Measurements from ENCODE around the gene ARHGEF26. TPM values are rescaled to one million over a fixed set of nuclear protein-coding genes. Genes with fewer than 3 reads are reported as not detected.

The ARHGEF26 gene
- total RNA-seq, 1 experiment from 2014 or later = 7.4 TPM

DNA sequence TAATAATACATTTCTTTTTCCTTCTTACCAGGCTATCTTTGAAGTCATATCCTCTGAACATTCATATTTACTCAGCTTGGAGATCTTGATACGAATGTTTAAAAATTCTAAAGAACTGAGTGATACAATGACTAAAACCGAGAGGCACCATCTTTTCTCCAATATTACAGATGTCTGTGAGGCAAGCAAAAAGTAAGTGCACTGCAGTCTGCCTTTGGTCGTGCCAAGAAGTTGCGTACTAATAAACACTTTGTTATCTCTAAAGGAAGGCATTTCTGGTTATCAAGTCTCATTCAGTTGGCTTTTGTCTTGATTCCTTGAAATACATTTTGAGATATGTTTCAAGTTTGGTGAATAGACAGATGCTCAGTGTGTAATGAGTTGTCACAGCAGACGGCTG is 31.6 kb downstream of the ARHGEF26 start:
- DNase-seq (ENCODE audit: low spot score) = no peak

DNA sequence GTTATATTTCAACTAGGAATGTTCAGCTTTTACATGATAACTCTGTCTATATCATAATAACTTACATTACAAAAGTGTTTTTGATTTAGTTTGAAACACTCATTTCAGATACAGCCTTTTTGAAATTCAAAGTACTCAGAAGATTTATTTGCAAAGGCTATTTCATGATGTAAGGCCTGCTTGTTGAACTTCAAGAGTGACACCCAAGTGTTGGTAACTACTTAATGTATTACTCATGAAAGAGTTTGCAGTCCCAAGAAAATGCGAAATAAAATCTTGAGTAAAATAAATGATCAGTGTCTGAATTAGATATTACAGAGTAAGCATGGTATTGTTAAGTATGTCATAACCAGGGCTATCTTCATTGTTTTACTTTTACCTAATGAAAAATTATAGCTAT is 35.3 kb downstream of the ARHGEF26 start:
- no peak for DNase-seq (ENCODE audit: low spot score)

DNA sequence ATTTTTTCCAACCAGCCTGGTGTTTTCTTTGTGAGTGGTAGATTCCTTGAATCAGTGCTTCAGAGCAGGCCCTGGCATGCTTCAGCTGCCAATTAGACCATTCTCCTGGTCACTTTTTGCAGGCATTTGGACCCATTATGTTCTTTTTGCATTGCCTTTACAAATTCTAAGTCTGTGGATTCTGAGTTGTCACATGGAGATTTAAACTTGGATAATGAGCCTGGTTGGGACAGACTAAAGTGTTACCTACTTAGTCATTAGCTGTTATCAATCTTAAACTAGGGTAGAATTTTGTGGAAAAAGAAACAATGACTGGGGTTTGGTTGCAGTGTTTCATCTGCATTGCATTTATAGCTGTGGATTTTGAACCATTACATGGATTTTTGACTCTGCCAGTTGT is 40.6 kb downstream of the ARHGEF26 start:
- no peak for DNase-seq (ENCODE audit: low spot score)

DNA sequence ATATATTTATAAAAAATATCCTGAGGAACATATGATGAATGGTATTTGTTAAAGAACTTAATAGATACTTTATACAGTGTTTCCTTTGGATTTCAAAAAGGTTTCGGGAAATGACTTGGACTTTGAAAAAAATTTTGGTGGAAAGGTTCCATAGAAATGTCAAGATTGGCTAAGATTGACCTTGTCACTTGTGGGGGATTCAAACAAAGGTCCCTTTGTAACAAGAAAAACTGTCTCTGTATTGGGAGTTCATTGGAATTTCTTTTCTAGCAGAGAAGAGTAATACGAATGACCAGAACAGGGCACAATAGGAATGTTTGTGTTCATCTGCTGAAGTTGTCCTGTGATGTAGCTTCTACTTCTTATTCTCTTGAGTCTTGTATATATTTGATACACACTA is 43.2 kb downstream of the ARHGEF26 start:
- no peak for DNase-seq (ENCODE audit: low spot score)

DNA sequence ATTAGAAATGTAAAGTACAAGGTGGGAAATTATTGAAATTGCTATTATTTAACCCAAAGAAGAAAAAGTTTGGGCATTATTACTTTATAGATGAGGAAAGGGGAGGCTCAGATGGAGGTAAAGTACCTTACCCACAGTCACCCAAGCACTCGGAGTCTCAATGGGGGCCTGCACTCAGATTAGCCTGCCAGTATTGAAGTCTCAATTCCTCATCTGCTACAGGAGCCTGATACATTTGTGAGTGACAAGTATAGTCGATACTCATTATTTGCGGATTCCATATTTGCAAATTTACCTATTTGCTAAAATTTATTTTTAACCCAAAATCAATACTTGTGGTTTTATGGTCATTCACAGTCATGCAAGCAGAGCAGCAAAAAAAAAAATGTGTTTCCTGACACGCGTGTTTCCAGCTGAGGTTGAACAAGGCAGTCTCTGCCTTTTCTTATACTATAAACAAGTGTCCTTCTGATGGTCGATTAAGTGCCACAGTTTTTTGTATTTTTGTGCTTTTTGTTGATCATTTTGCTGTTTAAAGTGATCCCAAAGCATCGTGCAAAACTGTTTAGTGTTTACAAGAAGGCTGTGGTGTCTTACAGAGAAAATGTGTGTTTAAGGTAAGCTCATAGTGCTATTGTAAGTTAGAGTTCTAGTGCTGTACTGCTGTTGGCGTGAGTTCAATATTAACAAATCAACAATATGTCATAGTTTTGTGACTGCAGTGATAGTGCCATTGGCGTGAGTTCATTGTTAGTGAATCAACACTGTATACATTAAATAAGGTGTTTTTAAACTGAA is 48.0 kb downstream of the ARHGEF26 start:
- DNase-seq (ENCODE audit: low spot score) = no peak

DNA sequence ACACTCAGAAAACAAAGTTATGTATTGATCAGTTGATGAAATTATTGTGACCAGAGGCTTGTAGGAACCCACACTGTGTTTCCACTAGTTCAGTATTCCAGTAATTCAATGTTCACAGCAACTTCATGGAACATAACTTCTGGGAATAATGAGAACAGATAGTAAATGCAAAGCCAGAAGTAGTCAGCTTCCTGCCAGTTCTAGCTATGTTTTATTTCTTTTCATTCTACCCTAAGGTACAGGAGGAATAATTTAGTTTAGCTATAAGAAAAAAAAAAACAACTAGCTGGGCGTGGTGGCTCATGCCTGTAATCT is 48.6 kb downstream of the ARHGEF26 start:
- DNase-seq (ENCODE audit: low spot score) = no peak

DNA sequence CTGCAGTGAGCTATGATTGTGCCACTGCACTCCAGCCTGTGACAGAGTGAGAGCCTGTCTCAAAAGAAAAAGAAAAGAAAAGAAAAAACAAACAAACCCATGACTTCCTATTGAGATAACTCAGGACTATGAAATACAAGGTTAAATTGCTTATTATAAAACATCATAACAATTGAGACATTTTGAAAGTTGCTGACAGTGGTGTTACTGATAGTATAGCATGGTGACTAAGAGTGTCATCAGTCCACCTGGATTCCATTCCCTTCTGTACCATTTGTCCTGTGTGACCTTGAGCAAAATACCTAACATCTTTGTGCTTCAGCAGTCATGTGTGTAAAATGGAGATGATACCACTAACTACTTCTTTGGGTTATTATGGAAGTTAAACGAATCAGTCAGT is 49.1 kb downstream of the ARHGEF26 start:
- no peak for DNase-seq (ENCODE audit: low spot score)

DNA sequence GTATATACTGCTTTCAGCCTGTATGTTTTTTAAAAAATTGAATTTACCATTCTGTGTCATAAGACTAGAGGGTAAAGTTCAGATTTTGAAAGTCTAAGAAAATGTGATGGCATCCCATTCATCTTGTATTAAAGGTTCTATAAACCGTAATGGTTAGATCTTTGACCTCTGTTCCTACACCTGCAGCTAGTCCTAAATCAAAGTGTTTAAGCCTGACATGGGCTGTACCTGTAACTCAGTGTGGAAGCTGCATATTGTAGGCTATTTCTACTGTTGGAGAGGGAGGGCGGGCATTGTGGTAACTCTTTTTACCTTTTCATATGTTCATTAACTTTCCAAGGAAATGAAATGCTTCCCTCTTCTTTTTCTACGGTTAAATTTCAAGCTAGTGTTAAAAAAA is 53.9 kb downstream of the ARHGEF26 start:
- no peak for DNase-seq (ENCODE audit: low spot score)

DNA sequence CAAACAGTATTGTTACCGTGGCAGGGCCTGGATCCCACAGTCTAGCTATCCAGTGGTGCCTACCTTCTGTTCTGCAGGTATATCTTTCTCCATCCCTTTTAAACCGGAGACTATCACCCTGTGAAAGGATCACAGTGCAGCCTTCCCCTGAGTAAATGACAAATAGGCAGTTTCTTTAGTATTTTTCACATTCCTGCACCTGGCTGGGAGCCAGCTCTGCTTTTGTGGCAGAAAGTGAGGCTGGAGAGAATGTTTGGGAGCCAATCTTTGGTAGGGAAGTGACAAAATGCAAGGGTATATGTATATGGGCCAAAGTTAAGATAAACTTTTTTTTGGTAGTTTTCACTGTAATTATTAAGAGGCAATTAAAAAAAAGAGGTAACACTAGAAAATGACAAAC is 54.8 kb downstream of the ARHGEF26 start:
- no peak for DNase-seq (ENCODE audit: low spot score)

DNA sequence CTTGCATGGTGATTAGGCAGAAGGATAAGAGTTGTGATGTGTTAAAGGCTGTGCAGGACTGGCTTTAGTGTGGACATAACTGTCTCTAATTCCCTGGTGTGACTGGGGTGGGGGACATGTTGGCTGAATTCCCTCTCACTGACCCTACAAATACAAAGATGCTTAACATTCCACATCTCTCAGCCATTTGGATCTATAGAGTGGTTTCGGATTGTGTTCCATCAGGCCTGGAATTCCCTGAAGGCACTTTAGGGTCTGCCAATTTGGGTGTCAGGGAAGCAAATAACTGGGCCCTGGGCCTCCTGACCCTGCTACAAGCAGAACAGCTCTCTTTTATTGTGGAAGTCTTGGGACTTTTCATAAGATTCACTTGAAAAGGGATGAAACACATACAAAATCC is 56.2 kb downstream of the ARHGEF26 start:
- no peak for DNase-seq (ENCODE audit: low spot score)

DNA sequence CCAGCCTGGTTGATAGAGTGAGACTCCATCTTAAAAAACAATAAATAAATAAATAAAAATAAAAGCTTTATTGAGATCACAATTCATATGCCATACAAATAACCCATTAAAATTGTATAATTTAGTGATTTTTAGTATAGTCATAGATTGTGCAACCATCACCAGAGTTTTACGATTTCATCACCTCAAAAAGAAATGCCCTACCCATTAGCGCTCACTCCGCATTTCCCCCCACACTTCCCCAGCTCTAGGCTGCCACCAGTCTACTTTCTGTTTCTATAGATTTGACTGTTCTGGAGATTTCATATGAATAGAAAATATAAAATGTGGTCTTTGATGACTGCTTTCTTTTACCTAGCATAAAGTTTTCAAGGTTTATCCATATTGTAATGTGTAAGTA is 57.0 kb downstream of the ARHGEF26 start:
- no peak for DNase-seq (ENCODE audit: low spot score)

DNA sequence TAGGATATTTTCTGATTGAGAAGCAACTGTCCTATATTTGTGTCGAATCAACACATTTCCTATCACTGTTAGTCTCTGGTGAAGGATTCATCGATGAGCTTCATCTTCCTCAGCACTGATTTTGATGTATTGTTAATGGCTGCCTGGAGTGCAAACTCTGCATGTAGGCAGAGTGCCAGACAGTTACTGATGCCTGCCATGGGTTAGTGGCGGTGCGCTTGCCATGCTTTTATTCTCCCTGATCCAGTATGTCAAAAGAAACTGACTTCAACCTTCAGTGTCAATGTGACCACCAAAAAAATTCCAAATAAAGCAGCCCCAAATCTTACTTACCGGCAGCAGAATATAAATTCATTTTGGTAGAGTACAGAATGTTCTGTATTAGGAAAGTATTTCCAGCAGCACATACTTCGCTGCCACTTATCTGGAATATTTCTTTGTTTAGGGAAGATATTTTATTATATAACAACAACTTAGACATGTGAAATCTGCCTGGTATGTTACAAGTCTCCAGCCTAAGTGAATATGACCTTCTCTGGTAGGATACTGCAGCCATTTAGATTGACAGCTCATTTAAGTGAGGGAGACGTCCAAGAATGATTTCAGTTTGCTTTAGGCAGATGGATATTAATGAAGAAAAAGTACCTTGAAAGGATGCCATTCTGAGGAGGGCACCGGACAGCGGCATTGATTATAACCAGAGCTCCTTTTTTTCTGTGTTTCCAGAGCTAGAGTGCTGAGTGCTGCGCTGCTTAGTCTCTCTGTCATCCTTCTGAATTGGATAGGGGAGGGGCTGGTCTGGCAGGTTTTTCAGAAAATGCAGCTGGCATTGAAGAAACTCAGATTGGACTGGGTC is 59.9 kb downstream of the ARHGEF26 start:
- DNase-seq (ENCODE audit: low spot score) = no peak

DNA sequence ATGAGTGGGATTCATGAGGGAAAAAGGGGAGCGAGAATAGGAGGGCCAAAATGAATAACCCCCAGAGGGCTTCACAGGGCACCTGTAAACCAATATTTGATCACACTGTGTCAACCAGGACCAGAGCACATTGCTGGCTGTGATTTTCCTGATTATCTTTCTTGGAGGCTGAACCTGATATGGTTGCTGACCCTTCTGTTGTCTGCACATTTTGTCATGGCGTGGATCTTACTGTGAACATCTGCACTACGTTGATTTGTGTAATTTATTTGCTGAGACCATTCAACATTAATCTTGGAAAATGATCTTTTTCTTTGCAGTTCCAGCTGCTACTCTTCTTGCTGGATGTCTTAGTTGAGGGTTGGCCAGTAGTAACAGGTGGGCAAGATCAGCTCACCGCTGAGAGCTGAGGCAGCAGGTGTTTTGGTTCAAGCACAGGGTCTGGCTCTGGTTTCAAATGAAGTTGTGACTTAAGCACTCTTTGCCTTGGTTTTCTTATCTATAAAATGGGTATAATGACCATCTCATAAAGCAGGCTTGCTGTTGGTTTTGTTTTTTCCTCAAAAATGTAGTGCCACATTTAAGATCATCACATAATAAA is 61.2 kb downstream of the ARHGEF26 start:
- no peak for DNase-seq (ENCODE audit: low spot score)

DNA sequence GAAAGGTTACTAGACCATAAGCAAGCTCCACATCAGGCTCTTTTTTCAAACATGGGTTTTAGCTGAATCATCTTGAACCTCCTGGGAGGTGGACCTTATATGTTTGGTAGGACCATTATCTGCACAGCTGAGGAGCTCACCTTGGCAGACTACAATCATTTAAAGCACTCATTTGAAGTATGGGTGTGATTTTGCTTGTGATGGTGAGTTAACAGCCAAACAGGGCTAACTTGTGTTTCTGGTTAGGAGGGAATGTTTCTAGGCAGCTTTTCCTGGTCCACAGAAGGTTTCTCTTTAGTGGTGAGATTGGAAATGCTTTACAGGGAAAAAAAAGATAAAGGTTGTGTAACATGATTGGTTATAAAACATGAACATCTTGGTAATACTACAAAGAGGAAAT is 61.8 kb downstream of the ARHGEF26 start:
- DNase-seq (ENCODE audit: low spot score) = no peak

DNA sequence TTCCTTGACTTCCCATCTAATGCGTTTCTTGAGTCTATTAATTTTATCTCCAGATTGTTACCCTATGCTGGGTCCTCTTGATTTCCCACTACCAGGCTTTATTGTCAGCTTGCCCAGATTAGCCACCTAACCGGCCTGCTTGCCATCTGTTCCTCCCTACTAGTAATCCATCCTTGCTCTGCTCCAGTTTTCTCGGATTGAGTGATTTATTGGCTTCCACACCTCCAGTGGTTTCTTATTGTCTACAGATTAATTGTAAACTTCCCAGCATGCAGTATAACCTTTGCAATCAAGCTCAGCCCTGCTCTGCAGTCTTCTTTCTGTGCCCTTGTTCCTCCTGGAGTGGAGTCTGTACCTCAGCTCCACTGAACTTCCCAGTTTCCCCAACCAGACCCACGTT is 63.4 kb downstream of the ARHGEF26 start:
- DNase-seq (ENCODE audit: low spot score) = no peak

DNA sequence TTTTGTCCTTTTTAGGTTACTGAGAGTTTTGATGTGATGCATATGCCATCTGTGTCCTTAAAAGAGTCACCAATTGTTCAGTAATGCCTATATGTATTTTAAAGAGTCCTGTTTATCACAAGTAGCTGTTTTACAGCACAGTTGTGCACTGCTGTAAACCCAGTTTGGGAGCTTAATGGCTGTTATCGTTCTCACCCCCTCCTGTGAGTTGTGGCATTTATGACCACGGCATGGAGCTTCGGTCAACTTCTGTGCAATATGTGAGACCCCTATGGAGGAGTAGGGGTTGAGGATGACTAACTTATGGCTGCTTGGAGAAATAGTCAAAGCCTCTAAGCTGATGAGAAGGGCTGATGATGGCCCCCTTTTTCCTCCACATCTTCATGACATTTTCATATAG is 67.2 kb downstream of the ARHGEF26 start:
- DNase-seq (ENCODE audit: low spot score) = no peak

DNA sequence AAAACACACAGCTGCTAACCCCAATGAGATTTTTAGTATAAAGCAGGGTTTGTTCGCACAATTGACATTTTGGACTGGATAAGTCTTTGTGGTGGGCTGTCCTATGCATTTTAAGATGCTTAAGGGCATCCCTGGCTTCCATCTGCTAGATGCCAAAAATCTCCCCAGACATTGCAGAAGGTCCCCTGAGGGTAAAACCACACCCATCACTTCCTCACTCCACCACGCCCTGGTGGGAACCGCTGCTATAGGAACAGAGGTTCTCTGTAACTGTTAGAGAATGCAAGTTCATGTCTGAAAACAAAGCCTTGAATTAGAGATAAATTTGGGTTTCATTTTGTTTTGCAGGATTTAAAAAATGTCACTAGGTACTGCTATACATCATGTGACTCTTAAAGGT is 67.7 kb downstream of the ARHGEF26 start:
- DNase-seq (ENCODE audit: low spot score) = no peak

DNA sequence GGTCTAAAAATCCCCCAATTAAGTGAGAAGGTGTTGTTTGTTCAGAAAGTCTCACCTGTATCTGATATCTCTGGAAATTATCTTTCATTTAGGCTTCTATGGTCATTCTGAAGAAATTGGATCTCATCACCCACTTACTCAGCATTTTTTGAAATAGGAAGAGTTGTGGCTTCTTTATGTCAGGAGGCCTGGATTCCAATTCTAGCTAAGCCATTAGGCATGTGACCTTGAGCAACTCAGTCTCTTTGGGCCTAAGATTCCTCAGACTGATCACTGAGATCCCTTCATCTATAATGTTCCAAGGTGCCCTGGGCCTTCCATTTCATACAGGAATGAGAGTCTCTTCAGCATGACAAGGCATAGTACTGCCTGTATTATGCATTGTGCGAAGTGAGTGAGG is 70.3 kb downstream of the ARHGEF26 start:
- DNase-seq (ENCODE audit: low spot score) = no peak

DNA sequence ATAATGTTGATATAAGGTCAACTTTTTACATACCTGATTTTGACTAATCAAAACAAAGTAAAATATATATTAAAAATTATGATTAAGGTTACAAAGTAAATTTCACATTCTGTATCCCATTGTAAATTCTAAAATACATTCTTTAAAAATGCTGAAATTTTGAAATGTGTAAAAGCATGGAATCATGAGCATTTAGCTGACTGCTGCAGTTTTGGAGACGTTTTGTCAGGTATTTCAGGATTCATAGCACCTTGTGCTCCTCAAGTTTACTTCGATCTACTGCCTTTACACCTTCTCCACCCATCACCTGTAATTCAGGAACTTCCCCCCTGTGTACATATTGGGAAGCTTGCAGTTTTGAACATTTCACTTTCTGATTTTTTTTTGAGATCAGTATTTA is 71.0 kb downstream of the ARHGEF26 start:
- no peak for DNase-seq (ENCODE audit: low spot score)

DNA sequence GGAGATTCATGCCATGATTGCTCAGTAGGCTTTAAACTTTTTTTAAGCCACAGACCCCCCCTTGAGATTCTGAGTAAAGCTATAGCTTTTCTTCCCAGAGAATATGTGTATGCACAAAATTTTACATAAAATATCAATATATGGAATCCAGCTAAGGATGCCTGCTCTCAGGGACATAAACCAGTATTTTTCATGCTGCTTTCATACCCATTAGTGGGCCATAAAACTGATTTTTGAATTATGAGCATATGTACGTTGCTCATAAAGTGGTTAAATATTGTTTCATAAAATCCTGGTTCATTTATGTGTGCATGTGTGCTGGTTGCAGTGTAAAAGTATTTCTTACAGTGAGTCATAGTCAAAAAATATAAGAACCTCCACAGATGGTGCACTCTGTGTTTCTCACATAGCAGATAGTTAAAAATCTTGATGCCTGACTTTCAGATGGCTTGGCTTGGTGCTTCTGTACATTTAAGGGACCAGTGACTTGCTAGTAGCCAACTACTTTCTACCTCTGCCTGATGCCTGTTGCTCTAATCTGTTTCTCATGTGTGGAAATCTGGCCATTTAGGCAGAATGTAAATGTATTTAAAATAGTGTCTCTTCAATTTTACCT is 71.9 kb downstream of the ARHGEF26 start:
- DNase-seq (ENCODE audit: low spot score) = no peak

DNA sequence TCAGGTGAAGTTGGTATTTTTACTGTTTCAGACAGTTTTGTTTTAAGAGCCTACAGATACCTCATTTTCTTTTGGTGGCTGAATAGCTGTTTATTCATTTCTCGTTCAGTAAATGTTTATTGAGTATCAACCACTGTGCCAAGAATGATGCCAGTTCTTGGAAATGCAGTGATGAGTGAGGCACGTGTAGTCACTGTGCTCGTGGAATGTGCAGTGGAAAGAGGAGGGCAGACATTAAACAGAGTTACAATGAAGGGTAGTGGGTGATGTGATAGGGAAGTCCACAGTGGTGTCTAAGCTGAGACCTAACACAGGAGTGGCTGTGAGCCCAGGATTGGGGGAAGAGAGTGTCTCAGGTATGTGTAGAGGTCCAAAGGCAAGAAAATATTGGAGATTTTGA is 73.7 kb downstream of the ARHGEF26 start:
- DNase-seq (ENCODE audit: low spot score) = no peak

DNA sequence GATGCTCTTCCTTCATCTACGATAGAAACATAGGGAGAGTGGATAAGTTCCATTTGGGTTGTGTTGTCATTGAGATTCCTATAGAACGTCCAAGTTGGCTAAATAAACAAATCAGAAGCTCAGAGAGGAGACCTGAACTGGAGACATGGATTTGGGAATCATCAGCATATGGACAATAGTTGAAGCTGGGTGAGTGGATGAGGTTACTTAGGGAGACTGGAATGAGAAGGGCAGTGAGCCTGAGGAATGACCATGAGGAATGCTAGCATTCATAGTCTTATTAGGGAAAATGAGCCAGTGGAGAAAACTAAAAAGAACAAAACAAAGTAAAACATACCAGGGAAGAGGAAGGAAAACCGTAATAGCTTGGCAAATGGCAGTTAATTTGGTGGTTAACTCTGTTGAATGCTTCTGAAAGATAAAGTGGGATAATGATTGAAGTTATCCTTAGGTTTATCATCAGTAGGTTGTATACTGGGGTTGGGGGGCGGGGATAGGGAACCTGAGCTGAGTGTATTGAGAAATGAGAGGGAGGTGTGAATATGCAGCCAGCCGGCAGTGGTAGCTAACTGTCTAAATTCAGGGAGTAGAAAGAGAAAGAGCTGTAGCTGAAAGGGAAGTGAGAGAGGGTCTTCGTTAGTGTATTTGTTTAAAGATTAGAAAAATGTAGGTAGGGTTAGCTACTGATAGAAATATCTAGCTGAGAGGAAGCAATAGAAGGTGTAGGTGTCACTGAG is 74.6 kb downstream of the ARHGEF26 start:
- no peak for DNase-seq (ENCODE audit: low spot score)

Measured in A172 (cell line).